H9 (cell line): Measurements from ENCODE around the gene TMEM220. TPM values are rescaled to one million over a fixed set of nuclear protein-coding genes. Genes with fewer than 3 reads are reported as not detected.

Experiments used
- DNase-seq: peaks from one replicate; pipeline ENCODE4 v3.0.0-alpha.2; 2017
- H2AFZ ChIP-seq: one replicate; pipeline ENCODE4 v1.6.1; 2013; ENCODE audit warnings: mild to moderate bottlenecking, low read length, control low read depth, moderate library complexity
- H2AK5ac ChIP-seq: 2 replicates; pipeline ENCODE4 v1.6.1; 2013; ENCODE audit warnings: low read length, control low read depth, mixed read lengths; ENCODE audit not compliant: insufficient read length
- H2BK120ac ChIP-seq: one replicate; pipeline ENCODE4 v1.6.1; 2013; ENCODE audit warnings: low read depth, mild to moderate bottlenecking, low read length, control low read depth, inconsistent platforms; ENCODE audit not compliant: poor library complexity, severe bottlenecking
- H2BK12ac ChIP-seq: 2 replicates; pipeline ENCODE4 v1.6.1; 2013; ENCODE audit warnings: low read length, control low read depth, mixed read lengths, low read depth; ENCODE audit not compliant: insufficient read length
- H2BK15ac ChIP-seq: 2 replicates; pipeline ENCODE4 v1.6.1; 2013; ENCODE audit warnings: low read depth, low read length, control low read depth
- H2BK20ac ChIP-seq: one replicate; pipeline ENCODE4 v1.6.1; 2013; ENCODE audit warnings: low read depth, mild to moderate bottlenecking, low read length, control low read depth, inconsistent platforms; ENCODE audit not compliant: poor library complexity, severe bottlenecking
- H2BK5ac ChIP-seq: 2 replicates; pipeline ENCODE4 v1.6.1; 2013; ENCODE audit warnings: low read length, control low read depth, mixed read lengths; ENCODE audit not compliant: insufficient read length
- H3K14ac ChIP-seq: 2 replicates; pipeline ENCODE4 v1.6.1; 2013; ENCODE audit warnings: low read length, control low read depth; ENCODE audit not compliant: insufficient read depth
- H3K18ac ChIP-seq: 2 replicates; pipeline ENCODE4 v1.6.1; 2013; ENCODE audit warnings: low read depth, mild to moderate bottlenecking, mixed read lengths, low read length, control low read depth; ENCODE audit not compliant: insufficient read length
- H3K23ac ChIP-seq: 2 replicates; pipeline ENCODE4 v1.6.1; 2013; ENCODE audit warnings: low read length, control low read depth, mixed read lengths, low read depth; ENCODE audit not compliant: insufficient read length
- H3K23me2 ChIP-seq: 2 replicates; pipeline ENCODE4 v1.6.1; 2013; ENCODE audit warnings: low read depth, mild to moderate bottlenecking, mixed read lengths, low read length, control low read depth; ENCODE audit not compliant: insufficient read length, poor library complexity, severe bottlenecking
- H3K27ac ChIP-seq: 2 replicates; pipeline ENCODE4 v1.5.1; 2013; ENCODE audit warnings: low read length, control low read depth, mixed read lengths, low read depth; ENCODE audit not compliant: insufficient read length
- H3K27me3 ChIP-seq: 2 replicates; pipeline ENCODE4 v1.6.1; 2013; ENCODE audit warnings: low read length, control low read depth, inconsistent platforms; ENCODE audit not compliant: insufficient read depth
- H3K4ac ChIP-seq: 2 replicates; pipeline ENCODE4 v1.6.1; 2013; ENCODE audit warnings: low read depth, mild to moderate bottlenecking, control low read depth, inconsistent platforms, low read length, moderate library complexity
- H3K4me1 ChIP-seq: 2 replicates; pipeline ENCODE4 v1.6.1; 2013; ENCODE audit warnings: low read length, control low read depth, inconsistent platforms; ENCODE audit not compliant: insufficient read depth
- H3K4me2 ChIP-seq: 2 replicates; pipeline ENCODE4 v1.6.1; 2013; ENCODE audit warnings: low read length, control low read depth, mixed read lengths; ENCODE audit not compliant: insufficient read length, insufficient read depth
- H3K56ac ChIP-seq: 2 replicates; pipeline ENCODE4 v1.6.1; 2013; ENCODE audit warnings: low read depth, mild to moderate bottlenecking, mixed read lengths, low read length, control low read depth; ENCODE audit not compliant: insufficient read length
- H3K79me1 ChIP-seq: 2 replicates; pipeline ENCODE4 v1.6.1; 2013; ENCODE audit warnings: low read depth, mild to moderate bottlenecking, moderate library complexity, low read length, control low read depth, inconsistent platforms; ENCODE audit not compliant: insufficient read depth, poor library complexity, severe bottlenecking
- H3K79me2 ChIP-seq: 2 replicates; pipeline ENCODE4 v1.6.1; 2013; ENCODE audit warnings: low read length, control low read depth, inconsistent platforms; ENCODE audit not compliant: insufficient read depth
- H3K9ac ChIP-seq: 2 replicates; pipeline ENCODE4 v1.6.1; 2013; ENCODE audit warnings: low read length, control low read depth, mixed read lengths; ENCODE audit not compliant: insufficient read length; ENCODE audit errors: extremely low read depth
- H3K9me3 ChIP-seq: one replicate; pipeline ENCODE4 v1.6.1; 2013; ENCODE audit warnings: low read depth, low read length, inconsistent platforms; ENCODE audit not compliant: control insufficient read depth
- H3T11ph ChIP-seq: one replicate; pipeline ENCODE4 v1.6.1; 2013; ENCODE audit warnings: mild to moderate bottlenecking, low read length, control low read depth, inconsistent platforms
- H4K20me1 ChIP-seq: one replicate; pipeline ENCODE4 v1.6.1; 2013; ENCODE audit not compliant: control insufficient read depth, insufficient read length, insufficient read depth
- H4K5ac ChIP-seq: 2 replicates; pipeline ENCODE4 v1.6.1; 2013; ENCODE audit warnings: low read depth, mild to moderate bottlenecking, mixed read lengths, low read length, control low read depth; ENCODE audit not compliant: insufficient read length
- H4K8ac ChIP-seq: replicated peaks from 2 replicates; pipeline ENCODE4 v1.6.1; 2013; ENCODE audit warnings: low read length, control low read depth, mixed read lengths, low read depth; ENCODE audit not compliant: insufficient read length
- H4K91ac ChIP-seq: 2 replicates; pipeline ENCODE4 v1.6.1; 2013; ENCODE audit warnings: low read depth, mild to moderate bottlenecking, moderate library complexity, mixed read lengths, low read length, control low read depth; ENCODE audit not compliant: insufficient read length
- H3K27ac Mint-ChIP-seq, 3 experiments: 2 replicates in 2 of 3; 3 replicates in 1 of 3; pipeline ENCODE4 v1.8.0; 2020 to 2021; ENCODE audit warnings: mixed read lengths in 3 of 3, mild to moderate bottlenecking in 1 of 3, moderate library complexity in 1 of 3
- H3K27me3 Mint-ChIP-seq: 2 replicates; pipeline ENCODE4 v1.8.0; 2021; ENCODE audit warnings: low read depth, mild to moderate bottlenecking, moderate library complexity, mixed read lengths
- H3K36me3 Mint-ChIP-seq, 3 experiments: 2 replicates in 2 of 3; 3 replicates in 1 of 3; pipeline ENCODE4 v1.8.0; 2020 to 2021; ENCODE audit warnings: low read depth in 3 of 3, mixed read lengths in 3 of 3; ENCODE audit not compliant: insufficient read depth in 1 of 3
- H3K4me1 Mint-ChIP-seq, 2 experiments: 2 replicates each; pipeline ENCODE4 v1.8.0; 2020; ENCODE audit warnings: mixed read lengths in 2 of 2
- H3K4me3 Mint-ChIP-seq, 2 experiments: 2 replicates in 1 of 2; 3 replicates in 1 of 2; pipeline ENCODE4 v1.8.0; 2020 to 2021; ENCODE audit warnings: mild to moderate bottlenecking in 2 of 2, mixed read lengths in 2 of 2, moderate library complexity in 1 of 2
- H3K9me3 Mint-ChIP-seq, 2 experiments: 2 replicates in 1 of 2; 3 replicates in 1 of 2; pipeline ENCODE4 v1.8.0; 2020; ENCODE audit warnings: mild to moderate bottlenecking in 2 of 2, mixed read lengths in 2 of 2, moderate library complexity in 1 of 2
- CTCF ChIP-seq: fragments of 200-600 bp; sonication (generic); conservative IDR thresholded peaks from 3 replicates; pipeline ENCODE4 v1.8.0; 2021; ENCODE audit warnings: antibody characterized with exemption, mild to moderate bottlenecking
- WGBS: extraction: QIAGEN DNeasy Blood & Tissue Kit; methylation state at CpG from one replicate; pipeline ENCODE4 v1.1.7; 2013; ENCODE audit warnings: missing lambda C conversion rate, low lambda C conversion rate, mixed read lengths; ENCODE audit not compliant: insufficient read length; ENCODE audit errors: extremely low coverage; 5-methylcytosine and 5-hydroxymethylcytosine counted together
- total RNA-seq: library from RNA; stranded (reverse); gene quantifications from 2 replicates; pipeline ENCODE4 v1.2.1, GENCODE V29; 2021

Gene TMEM220
- total RNA-seq, 1 experiment from 2014 or later = 6.1 TPM

DNA sequence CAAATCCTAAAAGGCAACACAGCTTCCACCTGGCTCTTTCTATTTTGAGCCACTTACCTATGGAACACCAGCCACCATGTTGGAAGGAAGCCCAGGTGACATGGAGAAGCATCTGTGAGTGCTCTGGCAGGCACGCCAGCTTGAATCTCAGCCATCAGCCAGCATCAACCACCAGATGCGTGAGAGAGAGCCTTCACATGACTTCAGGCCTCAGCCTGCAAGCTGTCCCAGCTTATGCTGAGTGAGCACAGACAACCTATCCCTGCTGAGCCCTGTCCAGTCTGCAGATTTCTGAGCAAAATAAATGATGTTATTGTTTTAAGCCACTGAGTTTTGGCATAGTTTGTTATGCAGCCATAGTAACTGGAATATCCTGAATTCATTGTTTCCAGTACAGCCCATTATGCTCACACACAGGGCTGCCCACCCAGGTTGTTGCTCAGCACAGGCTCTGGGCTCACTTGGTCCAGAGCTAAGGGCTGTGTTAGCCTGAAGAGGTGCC lies 39.0 kb upstream of the TMEM220 start:
- Histone ChIP-seq H2BK15ac (no peak overlapping the region), H3K56ac (no peak overlapping the region), H3K27me3 (no peaks in the 10 kb centered on the region), H4K8ac (no peak overlapping the region), H2BK120ac (no peak overlapping the region), H4K5ac (no peak overlapping the region), H3T11ph (no peak overlapping the region), H2BK12ac (no peak overlapping the region), H3K23me2 (no peaks in the 10 kb centered on the region), H3K79me1 (no peaks in the 10 kb centered on the region), H3K4me2 (no peak overlapping the region), H2BK20ac (no peak overlapping the region), H3K4me1 (no peaks in the 10 kb centered on the region), H4K20me1 (no peaks in the 10 kb centered on the region), H3K9me3 (no peaks in the 10 kb centered on the region), H3K18ac (no peak overlapping the region), H3K23ac (no peak overlapping the region), H3K14ac (no peak overlapping the region), H3K9ac (no peak overlapping the region), H3K27ac (no peak overlapping the region), H2AFZ (no peak overlapping the region), H3K79me2 (no peaks in the 10 kb centered on the region), H2BK5ac (no peak overlapping the region), H3K4ac (no peak overlapping the region), H2AK5ac (no peak overlapping the region), H4K91ac (no peak overlapping the region)
- Mint-ChIP-seq H3K9me3 (peaks cover 0 to 12% of the 10 kb centered on the region in 2 experiments; a peak in 3 of 5 replicates), H3K27me3 (no peaks in the 10 kb centered on the region), H3K36me3 (peaks cover 0 to 5% (median 5%) of the 10 kb centered on the region in 3 experiments; a peak in 3 of 7 replicates), H3K4me3 (no peak overlapping the region), H3K4me1 (peaks cover 4 to 7% of the 10 kb centered on the region in 2 experiments; a peak in 2 of 4 replicates), H3K27ac (no peak overlapping the region)
- TF ChIP-seq CTCF = no peak
- no CpG with 5 or more reads among the region's 2 CpGs for WGBS
- DNase-seq = no peak
